GM18519 (cell line): ENCODE measurements around the gene NUDT16L1.
"Not testable (repeated sequence)": the region's sequence is repeated elsewhere in the genome, so short reads cannot be mapped to it uniquely, and the experiment has no call there.

Experiments
- ATAC-seq: cut with Tn5 transposase; IDR thresholded peaks from one replicate; pipeline ENCODE4 v1.9.1; 2021; ENCODE audit warnings: mild to moderate bottlenecking, moderate library complexity; ENCODE audit not compliant: unreplicated experiment, low FRiP score

The NUDT16L1 gene

GRCh38 chr16:4713663-4714501 is 20.5 kb downstream of the NUDT16L1 start:
- no peak for ATAC-seq

DNA sequence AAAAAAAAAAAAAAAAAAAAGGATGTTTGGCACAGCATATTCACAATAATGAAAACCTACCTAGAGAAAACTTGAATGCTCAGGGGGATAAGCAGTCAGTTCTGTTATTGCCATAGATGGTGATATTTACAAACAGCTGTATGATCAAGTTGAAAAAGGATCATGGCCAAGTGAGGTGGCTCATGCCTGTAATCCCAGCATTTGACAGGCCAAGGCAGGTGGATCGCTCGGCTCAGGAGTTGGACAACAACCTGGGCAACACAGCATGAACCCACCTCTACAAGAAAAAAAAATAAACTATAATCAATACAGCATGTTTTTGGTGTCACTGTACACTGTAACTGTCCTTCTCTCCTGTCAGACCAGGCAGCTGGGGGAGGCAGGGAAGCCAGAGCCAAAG is 21.6 kb downstream of the NUDT16L1 start:
- ATAC-seq, result no peak

DNA sequence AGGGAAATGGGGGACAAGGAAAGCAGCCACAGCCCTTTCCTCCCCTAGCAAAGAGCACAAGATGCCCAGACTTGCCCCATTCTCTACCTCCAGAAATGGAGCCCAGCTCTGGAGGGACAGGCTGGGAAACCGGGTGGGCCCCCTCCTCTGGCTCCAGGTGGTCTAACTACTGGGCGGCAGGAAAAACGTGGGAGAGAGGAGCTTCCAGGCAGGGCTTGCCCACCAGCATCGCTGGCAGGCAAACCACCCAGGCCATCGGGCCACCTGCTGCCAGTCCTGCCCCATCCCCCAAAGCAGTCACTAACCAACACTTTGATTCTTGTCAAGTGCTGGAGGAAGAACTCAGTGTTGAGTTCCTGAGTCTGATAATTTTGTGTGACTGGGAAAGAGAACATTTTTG is 25.1 kb downstream of the NUDT16L1 start:
- ATAC-seq, result no peak

- no peak for ATAC-seq
Observed at GRCh38 chr16:4723071-4723767, 29.9 kb downstream of the NUDT16L1 start.

- no peak for ATAC-seq
Observed at GRCh38 chr16:4724661-4725270, 31.4 kb downstream of the NUDT16L1 start.

DNA sequence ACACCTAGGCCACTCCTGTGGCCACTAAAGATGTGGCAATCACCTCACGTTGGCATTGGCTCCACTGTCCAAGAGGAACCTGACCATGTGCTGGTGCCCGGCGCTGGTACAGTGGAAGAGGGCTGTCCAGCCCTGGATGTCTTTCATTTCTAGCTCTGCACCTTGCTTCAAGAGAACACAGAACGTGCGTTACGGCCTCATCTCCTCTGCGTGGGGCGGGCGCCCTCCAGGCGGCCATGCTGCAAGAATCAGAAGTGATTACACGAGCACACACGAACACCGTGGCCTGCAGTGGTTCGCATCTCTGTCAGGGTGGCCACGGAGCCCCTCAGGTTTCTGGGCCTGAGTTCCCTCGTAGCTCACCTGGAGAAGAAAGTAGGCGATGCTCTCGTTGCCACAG is 33.3 kb downstream of the NUDT16L1 start:
- no peak for ATAC-seq

GRCh38 chr16:4728676-4729075 is 35.3 kb downstream of the NUDT16L1 start:
- ATAC-seq, result no peak

DNA sequence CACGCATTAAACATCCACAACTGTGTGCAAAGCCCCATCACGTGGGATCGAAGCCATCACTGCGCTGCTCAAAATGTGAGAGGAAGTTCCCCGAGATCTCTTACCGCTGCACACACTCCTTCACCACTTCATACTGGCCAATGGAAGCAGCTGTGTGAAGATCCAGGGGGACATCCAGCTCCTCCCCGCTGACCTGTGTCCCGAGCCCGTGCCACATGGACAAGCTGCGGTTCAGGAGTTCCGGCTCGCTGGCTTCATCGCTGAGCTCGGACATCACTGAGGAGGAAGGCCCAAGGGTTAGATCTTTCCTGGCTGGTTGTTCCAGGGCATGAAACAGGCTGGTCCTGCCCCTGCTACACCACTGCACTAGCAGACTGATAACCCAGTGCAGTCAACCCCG is 36.5 kb downstream of the NUDT16L1 start:
- no peak for ATAC-seq

DNA sequence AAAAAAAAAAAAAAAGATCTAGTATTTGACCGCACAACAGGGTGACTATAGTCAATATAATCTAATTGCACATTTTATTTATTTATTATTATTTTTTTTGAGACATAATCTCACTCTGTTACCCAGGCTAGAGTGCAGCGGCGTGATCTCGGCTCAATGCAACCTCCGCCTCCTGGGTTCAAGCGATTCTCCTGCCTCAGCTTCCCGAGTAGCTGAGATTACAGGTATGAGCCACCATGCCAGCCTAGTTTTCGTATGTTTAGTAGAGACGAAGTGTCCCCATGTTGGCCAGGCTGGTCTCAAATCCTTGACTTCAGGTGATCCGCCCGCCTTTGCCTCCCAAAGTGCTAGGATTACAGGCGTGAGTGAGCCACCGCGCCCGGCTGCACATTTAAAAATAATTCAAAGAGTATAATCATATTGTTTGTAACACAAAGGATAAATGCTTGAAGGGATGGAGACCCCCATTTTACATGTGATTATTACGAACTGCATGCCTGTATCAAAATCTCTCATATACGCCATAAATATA is 39.9 kb downstream of the NUDT16L1 start:
- no peak for ATAC-seq

DNA sequence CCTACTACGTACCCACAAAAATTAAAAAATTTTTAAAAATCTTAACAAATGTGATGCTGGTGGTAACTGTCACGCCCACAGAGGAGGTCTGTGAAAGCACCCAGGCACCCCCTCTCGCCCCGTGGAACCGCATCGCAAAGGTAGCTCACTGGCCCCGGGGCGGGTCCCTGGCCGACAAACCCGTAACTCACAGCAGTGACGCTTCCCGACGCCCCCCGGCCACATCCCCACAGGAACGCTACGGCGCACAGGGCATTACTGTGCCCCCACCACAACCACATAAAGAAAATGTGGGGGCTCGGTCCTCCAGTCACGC is 40.3 kb downstream of the NUDT16L1 start:
- ATAC-seq, result no peak

- peak; percentile 58 for ATAC-seq
Observed at GRCh38 chr16:4734063-4734729, 40.8 kb downstream of the NUDT16L1 start, which contains the start of the genes ANKS3 and DNAAF8. Gene ANKS3 (minus strand): TSS chr16:4734271. CDS start chr16:4730149, 4,122 bp downstream. Gene DNAAF8 (plus strand): TSS chr16:4734537. CDS start chr16:4736515, 1,978 bp downstream.

DNA sequence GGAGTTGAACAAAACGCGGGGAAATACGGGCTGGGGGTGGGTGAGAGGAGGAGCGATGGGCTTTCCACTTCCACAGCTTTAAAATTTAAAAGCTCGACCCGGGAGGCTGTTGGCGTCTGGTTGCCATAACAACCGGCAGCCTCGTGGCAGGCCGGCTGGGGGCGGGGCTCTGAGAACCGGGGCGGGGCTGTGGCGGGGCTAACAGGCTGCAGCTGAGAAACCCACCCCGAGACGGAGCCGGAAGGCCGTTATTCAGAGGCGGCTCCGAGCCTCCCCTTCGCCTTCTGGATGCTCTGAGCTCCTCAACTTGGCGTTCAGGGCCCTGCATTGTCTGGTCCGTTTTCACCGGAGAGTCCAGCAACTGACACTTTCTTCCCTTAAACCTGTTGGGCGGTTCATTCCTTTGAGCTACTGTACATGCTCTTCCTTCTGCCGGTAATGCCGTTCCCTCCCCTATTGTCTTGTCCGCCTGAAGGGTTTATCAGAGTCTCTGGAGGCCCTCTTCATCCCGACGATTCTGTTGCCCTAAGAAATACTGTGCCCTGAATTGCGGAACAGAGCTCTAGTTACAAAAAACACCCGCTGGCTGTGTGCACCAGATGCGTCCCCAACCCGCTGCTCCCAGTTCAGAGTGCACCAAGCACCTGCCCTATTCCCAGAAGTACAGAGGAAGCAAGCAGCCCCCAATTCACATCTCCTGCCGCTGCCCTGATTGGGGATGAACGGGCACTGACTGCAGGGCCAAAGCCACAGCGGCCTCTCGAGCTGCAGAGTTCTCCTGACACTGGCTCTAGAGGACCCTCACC is 41.6 kb downstream of the NUDT16L1 start:
- peak; percentile 26 for ATAC-seq

DNA sequence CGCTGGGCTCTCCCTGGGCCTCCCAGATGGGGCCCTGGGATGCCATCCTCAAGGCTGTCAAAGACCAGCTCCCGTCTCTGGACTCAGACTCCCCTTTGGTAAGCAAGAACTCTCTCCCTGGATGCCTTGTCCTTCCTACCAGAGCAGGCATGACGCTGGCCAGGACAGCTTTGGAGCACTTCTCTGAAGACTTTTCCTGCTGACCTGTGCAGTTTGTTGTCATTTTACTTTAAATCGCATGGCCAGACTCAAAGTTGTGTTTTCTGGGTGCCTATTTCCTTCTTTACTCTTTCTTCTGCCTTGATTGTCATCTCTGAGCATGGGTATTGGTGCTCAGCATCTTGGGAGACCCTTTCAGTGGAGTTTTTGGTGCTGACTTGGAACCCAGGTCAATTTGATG is 43.2 kb downstream of the NUDT16L1 start:
- ATAC-seq, result no peak

- ATAC-seq, result no peak
Observed at GRCh38 chr16:4737545-4737944, 44.2 kb downstream of the NUDT16L1 start.

DNA sequence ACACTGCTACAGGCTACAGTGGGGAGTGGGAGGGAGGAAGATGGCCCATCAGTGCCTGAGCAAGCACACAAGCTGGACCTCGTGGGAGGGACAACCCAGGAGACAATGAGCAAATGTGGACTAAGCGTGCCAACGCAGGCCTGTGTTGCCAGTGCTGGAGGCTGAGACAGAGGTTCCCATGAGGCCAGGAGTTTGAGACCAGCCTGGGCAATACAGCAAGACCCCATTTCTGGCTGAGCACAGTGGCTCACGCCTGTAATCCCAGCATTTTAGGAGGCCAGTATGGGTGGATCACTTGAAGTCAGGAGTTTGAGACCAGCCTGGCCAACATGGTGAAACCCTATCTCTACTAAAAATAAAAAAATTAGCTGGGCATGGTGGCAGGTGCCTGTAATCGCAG is 45.0 kb downstream of the NUDT16L1 start:
- ATAC-seq, result not testable (repeated sequence)

DNA sequence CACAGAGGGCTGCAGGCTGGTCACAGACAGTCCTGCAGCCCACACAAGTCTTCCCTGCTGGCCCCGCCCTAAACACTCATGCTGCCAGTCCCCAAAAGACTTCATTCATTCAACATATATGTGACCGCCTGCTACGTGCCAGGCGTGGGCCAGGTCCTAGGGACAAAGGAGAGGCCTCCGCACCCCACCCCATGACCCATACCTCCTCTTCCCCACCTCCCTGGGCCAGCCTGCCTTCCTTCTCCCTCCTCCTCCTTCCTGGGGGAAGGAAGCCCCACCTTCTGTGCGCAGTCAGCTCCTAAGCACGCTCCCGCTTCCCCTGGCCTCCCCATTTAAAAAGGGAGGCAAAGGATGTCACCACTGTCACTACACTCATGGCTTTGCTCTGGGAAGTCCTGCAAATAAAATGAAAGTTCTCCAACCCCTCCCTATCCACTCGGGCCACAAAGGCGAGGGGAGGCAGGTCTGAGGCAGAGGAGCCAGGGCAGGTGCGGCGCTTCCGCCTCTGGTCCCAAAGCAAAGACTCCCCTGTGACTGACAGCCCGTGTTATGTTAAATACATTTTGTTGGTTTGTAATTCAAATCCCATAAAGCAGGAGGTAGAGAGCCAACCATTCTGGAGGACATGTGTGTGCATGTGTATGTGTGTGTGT is 50.0 kb downstream of the NUDT16L1 start:
- ATAC-seq, result no peak

- no peak for ATAC-seq
Observed at GRCh38 chr16:4744555-4745273, 51.4 kb downstream of the NUDT16L1 start.

GRCh38 chr16:4745274-4745569 is 51.9 kb downstream of the NUDT16L1 start:
- ATAC-seq, result no peak
